ENCODE measurements around the gene COL2A1.

The COL2A1 gene

GRCh38 chr12:47988073-47989022 lies 15.9 kb downstream of the COL2A1 start:
- DNase-seq: no peak

- DNase-seq: no peak
These were observed 16.7 kb downstream of the COL2A1 start for GRCh38 chr12:47987411-47988072.

GRCh38 chr12:47986832-47987231 lies 17.4 kb downstream of the COL2A1 start:
- no peak for DNase-seq

- DNase-seq: no peak
These were observed 18.0 kb downstream of the COL2A1 start for GRCh38 chr12:47986291-47986660.

GRCh38 chr12:47985596-47986290 lies 18.5 kb downstream of the COL2A1 start:
- DNase-seq: no peak

GRCh38 chr12:47984331-47984801 lies 19.9 kb downstream of the COL2A1 start:
- no peak for DNase-seq

- no peak for DNase-seq
These were observed 20.6 kb downstream of the COL2A1 start for GRCh38 chr12:47983541-47984115.

GRCh38 chr12:47982770-47983169 lies 21.5 kb downstream of the COL2A1 start:
- no peak for DNase-seq

- DNase-seq: no peak
These were observed 22.0 kb downstream of the COL2A1 start for GRCh38 chr12:47982311-47982710.

- no peak for DNase-seq
These were observed 22.6 kb downstream of the COL2A1 start for GRCh38 chr12:47981496-47982260.

GRCh38 chr12:47980779-47981495 lies 23.3 kb downstream of the COL2A1 start:
- no peak for DNase-seq

- no peak for DNase-seq
These were observed 24.1 kb downstream of the COL2A1 start for GRCh38 chr12:47980197-47980596.

- DNase-seq: no peak
These were observed 24.6 kb downstream of the COL2A1 start for GRCh38 chr12:47979686-47980085.

- DNase-seq: no peak
These were observed 25.1 kb downstream of the COL2A1 start for GRCh38 chr12:47979166-47979565.

- no peak for DNase-seq
These were observed 25.7 kb downstream of the COL2A1 start for GRCh38 chr12:47978598-47978873.

GRCh38 chr12:47977772-47978597 lies 26.3 kb downstream of the COL2A1 start:
- DNase-seq: no peak

- DNase-seq: no peak
These were observed 27.1 kb downstream of the COL2A1 start for GRCh38 chr12:47977046-47977771.

GRCh38 chr12:47975816-47976215 lies 28.5 kb downstream of the COL2A1 start:
- DNase-seq: no peak

GRCh38 chr12:47975036-47975620 lies 29.1 kb downstream of the COL2A1 start:
- DNase-seq: no peak

GRCh38 chr12:47973870-47974269 lies 30.4 kb downstream of the COL2A1 start:
- no peak for DNase-seq
